Panc1 (cell line): ENCODE data around the gene ADCK2. TPM values are rescaled to one million over a fixed set of nuclear protein-coding genes. Genes with fewer than 3 reads are reported as not detected.

Experiments
- ATAC-seq: fragments of 200-7000 bp; cut with Tn5 transposase; 2 replicates; pipeline ENCODE4 v1.9.1; 2020; ENCODE audit warnings: mild to moderate bottlenecking, moderate library complexity
- BruUV-seq: library from RNA; stranded (reverse); fragments of 400-500 nt; replicated peaks from 2 replicates; lab custom pipeline; 2021; lab: Mats Ljungman, UMichigan
- CTCF ChIA-PET: fragments of 300-600 bp; sonication (Branson Sonifier 250); formaldehyde crosslinking; loops from one replicate; lab custom pipeline; 2022; ENCODE audit warnings: antibody characterized with exemption; lab: Charles Lee
- POLR2A ChIA-PET: fragments of 300-600 bp; sonication (Branson Sonifier 250); formaldehyde crosslinking; loops from one replicate; lab custom pipeline; 2022; ENCODE audit warnings: antibody characterized with exemption; lab: Charles Lee
- DNase-seq: peaks from one replicate; pipeline ENCODE4 v3.0.0-alpha.2; 2010; ENCODE audit warnings: low read depth, low spot score
- H3K27ac ChIP-seq: 2 replicates; pipeline ENCODE4 v1.5.1; 2011; ENCODE audit warnings: mild to moderate bottlenecking, low read length, inconsistent platforms
- H3K27me3 ChIP-seq: fragments of 200-500 bp; sonication (Bioruptor generic); 2 replicates; pipeline ENCODE4 v1.6.0; 2014; ENCODE audit warnings: low read length, inconsistent platforms; ENCODE audit not compliant: control insufficient read depth, insufficient read depth
- H3K36me3 ChIP-seq: fragments of 200-500 bp; sonication (Bioruptor generic); 2 replicates; pipeline ENCODE4 v1.5.1; 2014; ENCODE audit warnings: inconsistent platforms, mild to moderate bottlenecking, low read length, moderate library complexity; ENCODE audit not compliant: control insufficient read depth, insufficient read depth
- H3K4me1 ChIP-seq: 2 replicates; pipeline ENCODE4 v1.5.1; 2011; ENCODE audit warnings: inconsistent platforms, mild to moderate bottlenecking, low read length, moderate library complexity; ENCODE audit not compliant: control insufficient read depth, insufficient read depth
- H3K4me3 ChIP-seq, 2 experiments: 2 replicates each; pipeline ENCODE4 v1.5.1; 2011 to 2012; ENCODE audit warnings: low read depth in 2 of 2, low read length in 2 of 2, mild to moderate bottlenecking in 2 of 2, inconsistent platforms in 1 of 2, moderate library complexity in 1 of 2
- H3K9me3 ChIP-seq: fragments of 200-500 bp; sonication (Bioruptor generic); 2 replicates; pipeline ENCODE4 v1.5.1; 2014; ENCODE audit warnings: low read depth, mild to moderate bottlenecking, inconsistent platforms, low read length, moderate library complexity; ENCODE audit not compliant: control insufficient read depth, insufficient read depth
- POLR2AphosphoS5 ChIP-seq: IDR thresholded peaks from 2 replicates; pipeline ENCODE4 v1.6.1; 2012; ENCODE audit warnings: mild to moderate bottlenecking, low read depth, low read length, moderate library complexity
- SIN3A ChIP-seq: IDR thresholded peaks from 2 replicates; pipeline ENCODE4 v1.6.1; 2012; ENCODE audit warnings: low read depth, mild to moderate bottlenecking, low read length, moderate library complexity, borderline replicate concordance; ENCODE audit not compliant: insufficient read depth
- TCF7L2 ChIP-seq: IDR thresholded peaks from 2 replicates; pipeline ENCODE4 v1.6.1; 2011; ENCODE audit warnings: mild to moderate bottlenecking, low read depth, low read length, inconsistent platforms
- in situ Hi-C: cut with HindIII; loops from 2 replicates; pipeline ENCODE4 v1.10.0; 2016; ENCODE audit warnings: low sequenced_read_pairs, low pct_unique_long_range_greater_than_20kb
- intact Hi-C: fragments of 100-400 bp; cut with micrococcal nuclease; formaldehyde crosslinking; loops from one replicate; pipeline ENCODE4 v1.10.0; 2022; ENCODE audit not compliant: unreplicated experiment
- total RNA-seq: library from RNA; stranded (reverse); gene quantifications from one replicate; pipeline ENCODE4 v1.2.1, GENCODE V29; 2021; ENCODE audit not compliant: unreplicated experiment
- TF ChIP-seq, protein P1 (sequence below), 2 experiments: IDR thresholded peaks; 2 replicates each; pipeline ENCODE4 v1.6.1; 2011 to 2012; ENCODE audit warnings: low read depth in 2 of 2, control low read depth in 1 of 2, low read length in 1 of 2, mild to moderate bottlenecking in 1 of 2, moderate library complexity in 1 of 2; ENCODE audit not compliant: insufficient read depth in 1 of 2
- TF ChIP-seq, protein P2 (sequence below): fragments of 450-650 bp; IDR thresholded peaks from 2 replicates; pipeline ENCODE4 v1.5.1; 2017; ENCODE audit warnings: mild to moderate bottlenecking

ADCK2 gene
- total RNA-seq, 1 experiment from 2014 or later: 21.6 TPM

DNA sequence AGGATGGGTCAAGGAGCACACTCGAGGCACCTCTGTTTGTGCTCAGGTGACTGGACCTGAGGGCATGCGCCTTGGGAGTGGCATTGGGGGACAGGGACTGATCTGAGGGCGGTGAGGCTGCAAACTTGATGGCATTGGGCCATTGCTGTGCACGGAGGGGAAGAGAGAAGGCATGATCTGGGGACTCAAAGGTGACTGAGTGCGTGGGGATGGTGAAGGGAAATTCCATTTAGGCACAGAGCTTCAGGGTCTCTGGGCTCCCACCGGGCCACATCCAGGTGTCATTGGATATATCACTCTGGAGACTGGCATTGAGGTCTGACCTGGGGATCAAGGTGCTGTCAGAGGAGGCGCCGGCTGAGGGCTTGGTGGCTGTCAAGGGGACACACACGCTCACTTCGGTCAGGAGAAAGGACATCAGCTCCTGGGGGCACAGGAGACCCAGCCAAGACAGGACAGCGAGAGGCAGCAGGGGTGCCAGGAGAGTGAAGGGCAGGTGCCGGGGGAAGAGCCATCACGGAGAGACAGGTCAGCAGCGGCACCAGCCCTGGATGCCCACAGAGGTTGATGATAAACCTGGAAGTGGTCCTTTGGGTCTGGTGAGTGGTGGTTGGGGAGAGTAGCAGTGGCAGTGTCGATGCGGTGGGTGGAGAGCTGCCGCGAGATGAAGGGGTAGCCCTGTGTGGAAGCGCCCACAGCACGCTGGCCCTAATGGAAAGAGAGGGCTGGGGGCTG is 5.5 kb downstream of the ADCK2 start:
- BruUV-seq: no TSS peak
- TF ChIP-seq TCF7L2: no peak
- TF ChIP-seq POLR2AphosphoS5: no peak
- TF ChIP-seq SIN3A: no peak
- TF ChIP-seq, protein P1, sequence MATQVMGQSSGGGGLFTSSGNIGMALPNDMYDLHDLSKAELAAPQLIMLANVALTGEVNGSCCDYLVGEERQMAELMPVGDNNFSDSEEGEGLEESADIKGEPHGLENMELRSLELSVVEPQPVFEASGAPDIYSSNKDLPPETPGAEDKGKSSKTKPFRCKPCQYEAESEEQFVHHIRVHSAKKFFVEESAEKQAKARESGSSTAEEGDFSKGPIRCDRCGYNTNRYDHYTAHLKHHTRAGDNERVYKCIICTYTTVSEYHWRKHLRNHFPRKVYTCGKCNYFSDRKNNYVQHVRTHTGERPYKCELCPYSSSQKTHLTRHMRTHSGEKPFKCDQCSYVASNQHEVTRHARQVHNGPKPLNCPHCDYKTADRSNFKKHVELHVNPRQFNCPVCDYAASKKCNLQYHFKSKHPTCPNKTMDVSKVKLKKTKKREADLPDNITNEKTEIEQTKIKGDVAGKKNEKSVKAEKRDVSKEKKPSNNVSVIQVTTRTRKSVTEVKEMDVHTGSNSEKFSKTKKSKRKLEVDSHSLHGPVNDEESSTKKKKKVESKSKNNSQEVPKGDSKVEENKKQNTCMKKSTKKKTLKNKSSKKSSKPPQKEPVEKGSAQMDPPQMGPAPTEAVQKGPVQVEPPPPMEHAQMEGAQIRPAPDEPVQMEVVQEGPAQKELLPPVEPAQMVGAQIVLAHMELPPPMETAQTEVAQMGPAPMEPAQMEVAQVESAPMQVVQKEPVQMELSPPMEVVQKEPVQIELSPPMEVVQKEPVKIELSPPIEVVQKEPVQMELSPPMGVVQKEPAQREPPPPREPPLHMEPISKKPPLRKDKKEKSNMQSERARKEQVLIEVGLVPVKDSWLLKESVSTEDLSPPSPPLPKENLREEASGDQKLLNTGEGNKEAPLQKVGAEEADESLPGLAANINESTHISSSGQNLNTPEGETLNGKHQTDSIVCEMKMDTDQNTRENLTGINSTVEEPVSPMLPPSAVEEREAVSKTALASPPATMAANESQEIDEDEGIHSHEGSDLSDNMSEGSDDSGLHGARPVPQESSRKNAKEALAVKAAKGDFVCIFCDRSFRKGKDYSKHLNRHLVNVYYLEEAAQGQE (IDR thresholded peaks at IDR 0.05; ENCODE audit: insufficient read depth in 1 of 2, low read depth in 2 of 2, low read length in 1 of 2): no peak
- TF ChIP-seq, protein P2, sequence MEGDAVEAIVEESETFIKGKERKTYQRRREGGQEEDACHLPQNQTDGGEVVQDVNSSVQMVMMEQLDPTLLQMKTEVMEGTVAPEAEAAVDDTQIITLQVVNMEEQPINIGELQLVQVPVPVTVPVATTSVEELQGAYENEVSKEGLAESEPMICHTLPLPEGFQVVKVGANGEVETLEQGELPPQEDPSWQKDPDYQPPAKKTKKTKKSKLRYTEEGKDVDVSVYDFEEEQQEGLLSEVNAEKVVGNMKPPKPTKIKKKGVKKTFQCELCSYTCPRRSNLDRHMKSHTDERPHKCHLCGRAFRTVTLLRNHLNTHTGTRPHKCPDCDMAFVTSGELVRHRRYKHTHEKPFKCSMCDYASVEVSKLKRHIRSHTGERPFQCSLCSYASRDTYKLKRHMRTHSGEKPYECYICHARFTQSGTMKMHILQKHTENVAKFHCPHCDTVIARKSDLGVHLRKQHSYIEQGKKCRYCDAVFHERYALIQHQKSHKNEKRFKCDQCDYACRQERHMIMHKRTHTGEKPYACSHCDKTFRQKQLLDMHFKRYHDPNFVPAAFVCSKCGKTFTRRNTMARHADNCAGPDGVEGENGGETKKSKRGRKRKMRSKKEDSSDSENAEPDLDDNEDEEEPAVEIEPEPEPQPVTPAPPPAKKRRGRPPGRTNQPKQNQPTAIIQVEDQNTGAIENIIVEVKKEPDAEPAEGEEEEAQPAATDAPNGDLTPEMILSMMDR: no peak
- no peaks in the 10 kb centered on the region for H3K9me3 ChIP-seq
- CTCF ChIA-PET: no interaction called here
- POLR2A ChIA-PET: no interaction called here
- in situ Hi-C loops: no loop called here
- no peak for ATAC-seq
- intact Hi-C loops: loop anchor here (10.0 kb wide), 1 partner anchor 307 kb away; no protein-coding TSS in a partner anchor
- H3K36me3 ChIP-seq: no peaks in the 10 kb centered on the region
- no peaks in the 10 kb centered on the region; the same call in 1 of the 2 replicates for H3K4me1 ChIP-seq
- no peak overlapping the region for H3K4me3 ChIP-seq
- no peaks in the 10 kb centered on the region for H3K27me3 ChIP-seq
- no peak overlapping the region for H3K27ac ChIP-seq
- DNase-seq: no peak

DNA sequence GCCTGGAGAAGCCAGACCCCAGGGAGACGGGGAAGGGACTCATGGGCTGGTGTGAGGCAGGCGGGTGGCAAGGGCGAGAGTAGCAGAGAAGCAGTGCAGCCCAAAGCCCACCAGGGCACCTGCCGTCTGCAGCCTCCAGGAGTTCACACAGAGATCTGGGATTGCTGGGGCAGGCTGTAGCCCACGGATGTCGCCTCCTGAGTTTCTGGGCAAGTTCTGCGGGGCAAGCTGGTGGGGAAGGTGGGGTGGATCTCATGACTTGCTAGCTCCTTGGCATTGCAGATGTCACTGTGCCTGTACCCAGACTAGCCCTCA is 6.0 kb downstream of the ADCK2 start:
- no TSS peak for BruUV-seq
- POLR2A ChIA-PET: no interaction called here
- intact Hi-C loops: loop anchor here (10.0 kb wide), 1 partner anchor 306 kb away; no protein-coding TSS in a partner anchor

More for the DNA sequence above, 6.0 kb downstream of the ADCK2 start:
- Histone ChIP-seq H3K27ac (no peak overlapping the region), H3K36me3 (no peaks in the 10 kb centered on the region), H3K9me3 (no peaks in the 10 kb centered on the region), H3K27me3 (no peaks in the 10 kb centered on the region), H3K4me1 (no peaks in the 10 kb centered on the region; the same call in 1 of the 2 replicates), H3K4me3 (no peak overlapping the region)
- no peak for ATAC-seq
- CTCF ChIA-PET: no interaction called here
- DNase-seq: no peak
- TF ChIP-seq POLR2AphosphoS5: no peak
- TF ChIP-seq, protein P2: no peak
- TF ChIP-seq, protein P1 (IDR thresholded peaks at IDR 0.05; ENCODE audit: insufficient read depth in 1 of 2, low read depth in 2 of 2, low read length in 1 of 2): no peak
- TF ChIP-seq SIN3A: no peak
- TF ChIP-seq TCF7L2: no peak
- in situ Hi-C loops: no loop called here
